22Rv1 (cell line): ENCODE measurements around the gene GTF2F1.
"Not testable (repeated sequence)": the region's sequence is repeated elsewhere in the genome, so short reads cannot be mapped to it uniquely, and the experiment has no call there.

Experiments used
- H3K27ac ChIP-seq: fragments of 450-650 bp; 2 replicates; pipeline ENCODE4 v1.5.1; 2017
- CTCF ChIP-seq: fragments of 450-650 bp; IDR thresholded peaks from 2 replicates; pipeline ENCODE4 v1.5.1; 2017; ENCODE audit warnings: mild to moderate bottlenecking
- ZFX ChIP-seq: fragments of 450-650 bp; IDR thresholded peaks from 2 replicates; pipeline ENCODE4 v1.6.1; 2017; ENCODE audit warnings: antibody characterized with exemption, borderline replicate concordance

GTF2F1 gene

GRCh38 chr19:6406401-6406800 lies 13.4 kb upstream of the GTF2F1 start:
- H3K27ac ChIP-seq: no peak overlapping the region
- TF ChIP-seq ZFX (no peak), CTCF (no peak)

- TF ChIP-seq ZFX (no peak), CTCF (no peak)
- no peak overlapping the region for H3K27ac ChIP-seq
Observed at GRCh38 chr19:6402837-6403608, 10.1 kb upstream of the GTF2F1 start.

GRCh38 chr19:6402058-6402457 lies 9.1 kb upstream of the GTF2F1 start:
- TF ChIP-seq ZFX: no peak
- TF ChIP-seq CTCF: no peak
- no peak overlapping the region for H3K27ac ChIP-seq

GRCh38 chr19:6400062-6400944 lies 7.3 kb upstream of the GTF2F1 start:
- H3K27ac ChIP-seq: not testable (repeated sequence)

GRCh38 chr19:6396305-6396704 lies 3.3 kb upstream of the GTF2F1 start:
- no peak for TF ChIP-seq ZFX
- TF ChIP-seq CTCF: no peak
- no peak overlapping the region for H3K27ac ChIP-seq

- H3K27ac ChIP-seq: no peak overlapping the region
- TF ChIP-seq CTCF (no peak), ZFX (no peak)
Observed at GRCh38 chr19:6394831-6395230, 1.9 kb upstream of the GTF2F1 start.

- H3K27ac ChIP-seq: peak overlapping the region; percentile 75
- TF ChIP-seq ZFX: no peak
- TF ChIP-seq CTCF: no peak
Observed at GRCh38 chr19:6393983-6394412, 1.0 kb upstream of the GTF2F1 start.
